ENCODE results near the gene DIPK2A.

Gene DIPK2A

GRCh38 chr3:143975554-143976152 lies 4.0 kb downstream of the DIPK2A start:
- H4K20me1 ChIP-seq (ENCODE audit: insufficient read depth, low read length) = peaks cover 4% of the 10 kb centered on the region; the same call in 1 of the 2 replicates
- H2AFZ ChIP-seq (ENCODE audit: low read length) = no peak overlapping the region
- peaks cover 50% of the 10 kb centered on the region for H3K4me1 ChIP-seq (ENCODE audit: insufficient read depth, low read length, severe bottlenecking)
- peak; percentile 74 for TF ChIP-seq CTCF (IDR thresholded peaks at IDR 0.05; ENCODE audit: low read length)
- no peak for TF ChIP-seq EZH2 (IDR thresholded peaks at IDR 0.05; ENCODE audit: borderline replicate concordance, low read length)
- no peaks in the 10 kb centered on the region for H3K9me2 ChIP-seq (ENCODE audit: low read depth, low read length)
- no peak overlapping the region for H3K27ac ChIP-seq (ENCODE audit: low read depth, low read length, poor library complexity, severe bottlenecking)
- H3K9ac ChIP-seq (ENCODE audit: low read length) = peak overlapping the region; percentile 82
- no peaks in the 10 kb centered on the region for H3K36me3 ChIP-seq (ENCODE audit: insufficient read depth, low read length)
- peak overlapping the region; percentile 65 for H3K4me2 ChIP-seq (ENCODE audit: low read length)
- no peaks in the 10 kb centered on the region for H3F3A ChIP-seq (ENCODE audit: insufficient read depth, low read length)
- peak overlapping the region; percentile 77 for H3K4me3 ChIP-seq (ENCODE audit: low read depth, low read length, poor library complexity, severe bottlenecking)
- no peaks in the 10 kb centered on the region for H3K9me3 ChIP-seq (ENCODE audit: low read length)
- H3K27me3 ChIP-seq (ENCODE audit: insufficient read depth, low read length) = no peaks in the 10 kb centered on the region
- peaks cover 68% of the 10 kb centered on the region for H3K79me2 ChIP-seq (ENCODE audit: insufficient read depth, low read length)

- 0 out of 2 replicates have a peak, but pooled peaks cover 6% of the 10 kb centered on the region for H3K9me3 ChIP-seq (ENCODE audit: low read length)
- peaks cover 47% of the 10 kb centered on the region for H3K4me1 ChIP-seq (ENCODE audit: insufficient read depth, low read length, severe bottlenecking)
- no peaks in the 10 kb centered on the region for H3F3A ChIP-seq (ENCODE audit: insufficient read depth, low read length)
- no peak overlapping the region for H3K9ac ChIP-seq (ENCODE audit: low read length)
- H3K9me2 ChIP-seq (ENCODE audit: low read depth, low read length) = no peaks in the 10 kb centered on the region
- peaks cover 83% of the 10 kb centered on the region for H3K79me2 ChIP-seq (ENCODE audit: insufficient read depth, low read length)
- no peaks in the 10 kb centered on the region for H3K27me3 ChIP-seq (ENCODE audit: insufficient read depth, low read length)
- no peak overlapping the region for H3K27ac ChIP-seq (ENCODE audit: low read depth, low read length, poor library complexity, severe bottlenecking)
- peaks cover 4% of the 10 kb centered on the region; the same call in 1 of the 2 replicates for H4K20me1 ChIP-seq (ENCODE audit: insufficient read depth, low read length)
- H2AFZ ChIP-seq (ENCODE audit: low read length) = no peak overlapping the region
- no peak overlapping the region for H3K4me3 ChIP-seq (ENCODE audit: low read depth, low read length, poor library complexity, severe bottlenecking)
- H3K36me3 ChIP-seq (ENCODE audit: insufficient read depth, low read length) = peaks cover 4% of the 10 kb centered on the region
- peak overlapping the region; percentile 8; the same call in 1 of the 2 replicates for H3K4me2 ChIP-seq (ENCODE audit: low read length)
- no peak for TF ChIP-seq EZH2 (IDR thresholded peaks at IDR 0.05; ENCODE audit: borderline replicate concordance, low read length)
- TF ChIP-seq CTCF (IDR thresholded peaks at IDR 0.05; ENCODE audit: low read length) = no peak
Measured at GRCh38 chr3:143977341-143978262, 6.0 kb downstream of the DIPK2A start.

- no peak overlapping the region for H3K4me2 ChIP-seq (ENCODE audit: low read length)
- no peak overlapping the region for H3K4me3 ChIP-seq (ENCODE audit: low read depth, low read length, poor library complexity, severe bottlenecking)
Measured at GRCh38 chr3:143978263-143978631, 6.6 kb downstream of the DIPK2A start.

More at GRCh38 chr3:143978263-143978631, 6.6 kb downstream of the DIPK2A start:
- H3K9me3 ChIP-seq (ENCODE audit: low read length) = 0 out of 2 replicates have a peak, but pooled peaks cover 6% of the 10 kb centered on the region
- H3K9me2 ChIP-seq (ENCODE audit: low read depth, low read length) = no peaks in the 10 kb centered on the region
- H4K20me1 ChIP-seq (ENCODE audit: insufficient read depth, low read length) = peaks cover 4% of the 10 kb centered on the region; the same call in 1 of the 2 replicates
- H3K79me2 ChIP-seq (ENCODE audit: insufficient read depth, low read length) = peaks cover 86% of the 10 kb centered on the region
- H3K9ac ChIP-seq (ENCODE audit: low read length) = no peak overlapping the region
- H3K4me1 ChIP-seq (ENCODE audit: insufficient read depth, low read length, severe bottlenecking) = peaks cover 47% of the 10 kb centered on the region
- no peaks in the 10 kb centered on the region for H3K27me3 ChIP-seq (ENCODE audit: insufficient read depth, low read length)
- TF ChIP-seq EZH2 (IDR thresholded peaks at IDR 0.05; ENCODE audit: borderline replicate concordance, low read length) = no peak
- TF ChIP-seq CTCF (IDR thresholded peaks at IDR 0.05; ENCODE audit: low read length) = no peak
- peaks cover 7% of the 10 kb centered on the region for H3K36me3 ChIP-seq (ENCODE audit: insufficient read depth, low read length)
- H3K27ac ChIP-seq (ENCODE audit: low read depth, low read length, poor library complexity, severe bottlenecking) = no peak overlapping the region
- no peak overlapping the region for H2AFZ ChIP-seq (ENCODE audit: low read length)
- H3F3A ChIP-seq (ENCODE audit: insufficient read depth, low read length) = no peaks in the 10 kb centered on the region
